Fibroblast of pulmonary artery (primary cell): ENCODE measurements around the gene NUP133.
A peak's percentile ranks its signal among the peaks of the same experiment; 100 is the strongest.
"Not testable (repeated sequence)": the region's sequence is repeated elsewhere in the genome, so short reads cannot be mapped to it uniquely, and the experiment has no call there.

Source experiments
- DNase-seq: peaks from one replicate; pipeline ENCODE4 v3.0.0-alpha.2; 2010; ENCODE audit warnings: low read depth
- H3K4me3 ChIP-seq: replicated peaks from 2 replicates; pipeline ENCODE4 v1.5.1; 2011; ENCODE audit warnings: low read depth, mild to moderate bottlenecking, control low read depth, low read length, moderate library complexity
- CTCF ChIP-seq: IDR thresholded peaks from 2 replicates; pipeline ENCODE4 v1.5.1; 2011; ENCODE audit warnings: mild to moderate bottlenecking, control low read depth, low read length, inconsistent platforms; ENCODE audit errors: missing control alignments

NUP133 gene

GRCh38 chr1:229531326-229531725, 23.2 kb upstream of the NUP133 start:
- no peak overlapping the region for H3K4me3 ChIP-seq
- TF ChIP-seq CTCF = no peak
- no peak for DNase-seq

DNA sequence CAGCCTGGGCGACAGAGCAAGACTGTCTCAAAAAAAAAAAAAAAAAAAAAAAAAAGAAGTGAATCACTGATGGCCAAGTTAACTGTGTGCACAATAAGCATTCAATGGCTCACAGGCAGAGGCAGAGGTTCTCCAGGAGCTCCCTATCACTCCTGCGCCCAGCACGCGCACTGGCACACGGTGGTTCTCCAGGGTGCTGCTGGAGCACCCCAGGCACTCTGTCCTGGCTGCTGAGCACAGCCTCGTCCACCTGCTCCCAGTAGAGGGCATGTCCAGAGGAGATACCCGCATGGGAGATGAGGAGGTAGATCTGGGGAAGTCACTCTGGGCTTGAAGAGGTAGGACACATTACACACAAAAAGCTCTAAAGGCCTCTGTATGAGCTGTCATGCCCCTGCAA, 21.5 kb upstream of the NUP133 start:
- H3K4me3 ChIP-seq = no peak overlapping the region
- DNase-seq = no peak
- no peak for TF ChIP-seq CTCF

GRCh38 chr1:229526695-229527094, 18.6 kb upstream of the NUP133 start:
- H3K4me3 ChIP-seq = no peak overlapping the region
- no peak for TF ChIP-seq CTCF
- no peak for DNase-seq

DNA sequence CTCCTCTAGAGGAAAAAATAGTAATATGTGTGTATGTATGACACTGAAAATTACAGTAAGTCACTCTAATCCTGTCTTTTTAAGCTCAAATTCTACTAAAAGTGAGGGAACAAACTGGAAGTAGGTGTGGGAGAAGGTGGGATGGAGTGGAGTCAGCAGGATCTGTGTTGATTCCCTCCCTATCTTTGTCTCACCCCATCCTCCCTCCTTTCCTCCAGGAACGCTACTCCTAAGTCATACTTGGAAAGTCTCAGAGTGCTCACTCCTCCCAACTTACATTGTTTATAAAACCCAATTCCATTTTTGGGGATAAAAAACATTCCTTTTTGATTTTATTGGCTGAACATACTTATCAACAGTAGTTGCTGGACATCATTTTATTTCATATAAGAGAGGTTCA, 14.9 kb upstream of the NUP133 start:
- no peak for TF ChIP-seq CTCF

DNA sequence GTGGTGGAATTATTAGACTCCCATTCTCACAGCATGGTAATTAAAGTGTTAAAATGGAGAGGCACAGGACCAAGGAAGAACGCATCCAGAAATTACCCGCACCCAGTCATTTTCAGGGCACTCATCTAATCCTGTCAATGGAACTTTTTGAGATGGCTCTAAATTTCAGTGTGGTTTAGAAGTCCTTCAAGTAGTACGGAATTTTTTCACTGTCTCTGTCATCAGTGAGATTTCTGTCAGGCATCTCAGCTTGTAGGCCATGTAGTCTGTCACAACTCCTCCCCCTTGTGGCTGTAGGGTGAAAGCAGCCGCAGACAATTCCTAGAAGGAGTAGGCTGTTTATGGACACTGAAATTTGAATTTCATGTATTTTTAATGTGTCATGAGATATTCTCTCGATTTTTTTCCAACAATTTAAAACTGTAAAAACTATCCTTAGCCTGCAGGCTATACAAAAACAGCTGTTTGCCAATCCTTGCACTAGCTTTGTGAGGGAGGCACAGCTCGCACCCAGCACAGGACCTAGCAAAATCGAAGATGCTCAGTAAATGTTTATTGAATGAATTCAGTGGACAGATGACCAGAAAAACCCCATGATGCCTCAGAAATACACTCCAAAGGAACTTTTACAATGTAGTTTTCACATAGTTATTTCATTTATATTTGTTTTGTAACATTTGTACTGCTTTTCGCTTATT, 6.6 kb upstream of the NUP133 start:
- TF ChIP-seq CTCF = peak; percentile 97
- peak; percentile 82 for DNase-seq
- no peak overlapping the region for H3K4me3 ChIP-seq

More for the DNA sequence above, 14.9 kb upstream of the NUP133 start:
- no peak for DNase-seq
- no peak overlapping the region for H3K4me3 ChIP-seq

DNA sequence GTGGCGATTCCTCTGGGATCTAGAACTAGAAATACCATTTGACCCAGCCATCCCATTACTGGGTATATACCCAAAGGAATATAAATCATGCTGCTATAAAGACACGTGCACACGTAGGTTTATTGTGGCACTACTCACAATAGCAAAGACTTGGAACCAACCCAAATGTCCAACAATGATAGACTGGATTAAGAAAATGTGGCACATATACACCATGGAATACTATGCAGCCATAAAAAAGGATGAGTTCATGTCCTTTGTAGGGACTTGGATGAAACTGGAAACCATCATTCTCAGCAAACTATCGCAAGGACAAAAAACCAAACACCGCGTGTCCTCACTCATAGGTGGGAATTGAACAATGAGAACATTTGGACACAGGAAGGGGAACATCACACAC, 3.5 kb upstream of the NUP133 start:
- not testable (repeated sequence) for H3K4me3 ChIP-seq, DNase-seq

GRCh38 chr1:229511201-229511600, 3.1 kb upstream of the NUP133 start:
- not testable (repeated sequence) for H3K4me3 ChIP-seq, DNase-seq

DNA sequence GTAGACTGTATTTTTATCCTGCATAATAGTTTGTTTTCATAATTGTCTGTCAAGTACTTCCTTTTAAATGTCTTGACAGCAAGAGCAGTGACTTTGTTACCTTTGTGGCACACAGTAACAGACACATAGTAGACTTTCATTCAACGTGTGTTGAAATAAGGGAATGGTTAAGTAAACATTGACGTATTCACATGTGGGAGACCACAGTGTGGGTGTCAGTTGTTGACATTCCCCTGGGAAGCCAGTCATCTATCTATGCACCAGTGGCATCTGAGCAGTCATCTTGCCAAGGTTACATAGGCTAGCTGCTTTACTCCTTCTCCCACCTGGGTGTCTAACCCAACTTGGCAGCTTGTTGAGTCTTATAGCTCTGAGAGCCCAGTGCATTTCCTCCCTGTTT, 1.4 kb upstream of the NUP133 start:
- no peak for TF ChIP-seq CTCF
- peak; percentile 3 for DNase-seq
- no peak overlapping the region for H3K4me3 ChIP-seq
